Endothelial cell of umbilical vein (primary cell): Measurements from ENCODE around the gene WIPF3. TPM values are rescaled to one million over a fixed set of nuclear protein-coding genes. Genes with fewer than 3 reads are reported as not detected.

Experiments used
- BruUV-seq: library from RNA; stranded (reverse); fragments of 400-500 nt; replicated peaks from 2 replicates; lab custom pipeline; 2021; lab: Mats Ljungman, UMichigan
- CTCF ChIA-PET: fragments of 300-600, 350-600 bp; sonication (Branson Sonifier 250); formaldehyde crosslinking; loops from one replicate; lab custom pipeline; 2021; ENCODE audit warnings: antibody characterized with exemption, inconsistent platforms; lab: Charles Lee
- POLR2A ChIA-PET: fragments of 300-600, 350-600 bp; sonication (Branson Sonifier 250); formaldehyde crosslinking; loops from one replicate; lab custom pipeline; 2021; ENCODE audit warnings: antibody characterized with exemption, inconsistent platforms; lab: Charles Lee
- DNase-seq: peaks from one replicate; pipeline ENCODE4 v3.0.0-alpha.2; 2011; ENCODE audit warnings: low read depth, low spot score
- FAIRE-seq: peaks from 2 replicates; lab custom pipeline; 2011; peaks lifted over from hg19 to GRCh38; lab: Jason Lieb, UNC
- H2AFZ ChIP-seq: 2 replicates; pipeline ENCODE4 v1.6.0; 2012; ENCODE audit warnings: low read depth, low read length, control low read depth, inconsistent platforms
- H3K27ac ChIP-seq: 2 replicates; pipeline ENCODE4 v1.5.1; 2011; ENCODE audit warnings: low read depth, mild to moderate bottlenecking, control low read depth, low read length, moderate library complexity; ENCODE audit not compliant: insufficient read depth
- H3K27me3 ChIP-seq, 2 experiments: 2 replicates each; pipeline versions ENCODE4 v1.6.0 to v1.6.1; 2011; ENCODE audit warnings: low read length in 2 of 2, mixed read lengths in 1 of 2; ENCODE audit not compliant: control insufficient read depth in 2 of 2, insufficient read depth in 2 of 2
- H3K36me3 ChIP-seq, 2 experiments: 2 replicates in 1 of 2; 3 replicates in 1 of 2; pipeline ENCODE4 v1.5.1; 2011; ENCODE audit warnings: low read length in 2 of 2, mild to moderate bottlenecking in 1 of 2, moderate library complexity in 1 of 2; ENCODE audit not compliant: control insufficient read depth in 2 of 2, insufficient read depth in 2 of 2; ENCODE audit errors: extremely low read depth in 1 of 2
- H3K4me1 ChIP-seq: 3 replicates; pipeline ENCODE4 v1.5.1; 2011; ENCODE audit warnings: mild to moderate bottlenecking, low read length; ENCODE audit not compliant: control insufficient read depth, insufficient read depth; ENCODE audit errors: extremely low read depth
- H3K4me2 ChIP-seq: 2 replicates; pipeline ENCODE4 v1.6.1; 2011; ENCODE audit warnings: low read length, control low read depth, mixed read lengths; ENCODE audit not compliant: insufficient read depth
- H3K4me3 ChIP-seq, 3 experiments: fragments of 200-600 bp in 1 of 3; sonication (generic), shearing (Covaris generic) in 1 of 3; replicated peaks in 1 of 3; 2 replicates each; pipeline ENCODE4 v1.5.1; 2011 to 2016; ENCODE audit warnings: control low read depth in 3 of 3, low read length in 3 of 3, mild to moderate bottlenecking in 2 of 3, inconsistent platforms in 1 of 3, low read depth in 1 of 3, moderate library complexity in 1 of 3; ENCODE audit not compliant: insufficient read depth in 1 of 3
- H3K79me2 ChIP-seq: 2 replicates; pipeline ENCODE4 v1.6.0; 2012; ENCODE audit warnings: low read length, inconsistent platforms; ENCODE audit not compliant: control insufficient read depth, insufficient read depth
- H3K9ac ChIP-seq: replicated peaks from 2 replicates; pipeline ENCODE3; 2011; ENCODE audit warnings: low read length, control low read depth; ENCODE audit not compliant: insufficient read depth; ENCODE audit errors: extremely low read depth
- H3K9me1 ChIP-seq: replicated peaks from 3 replicates; pipeline ENCODE4 v1.6.0; 2011; ENCODE audit warnings: mild to moderate bottlenecking, low read length; ENCODE audit not compliant: control insufficient read depth, insufficient read depth; ENCODE audit errors: extremely low read depth
- H3K9me3 ChIP-seq: replicated peaks from 2 replicates; pipeline ENCODE4 v1.5.1; 2012; ENCODE audit warnings: low read length, inconsistent platforms; ENCODE audit not compliant: control insufficient read depth, insufficient read depth
- H4K20me1 ChIP-seq: replicated peaks from 2 replicates; pipeline ENCODE3; 2011; ENCODE audit warnings: mild to moderate bottlenecking, low read length; ENCODE audit not compliant: control insufficient read depth, insufficient read depth; ENCODE audit errors: extremely low read depth
- CTCF ChIP-seq, 2 donors: IDR thresholded peaks; 1 replicate in 1 of 2; 2 replicates in 1 of 2; pipeline ENCODE4 v1.5.1; 2011; ENCODE audit warnings: low read length in 2 of 2, mild to moderate bottlenecking in 2 of 2, moderate library complexity in 2 of 2, control low read depth in 1 of 2, inconsistent platforms in 1 of 2, low read depth in 1 of 2; ENCODE audit not compliant: insufficient read depth in 1 of 2; ENCODE audit errors: extremely low read depth in 1 of 2
- EZH2 ChIP-seq: IDR thresholded peaks from 2 replicates; pipeline ENCODE4 v1.6.1; 2012; ENCODE audit warnings: borderline replicate concordance, low read depth, mild to moderate bottlenecking, moderate library complexity, low read length, inconsistent platforms; ENCODE audit not compliant: severe bottlenecking
- FOS ChIP-seq: IDR thresholded peaks from 2 replicates; pipeline ENCODE4 v1.6.1; 2011; ENCODE audit warnings: mild to moderate bottlenecking, low read length, moderate library complexity, borderline replicate concordance; ENCODE audit not compliant: insufficient read depth
- GATA2 ChIP-seq: IDR thresholded peaks from 2 replicates; pipeline ENCODE4 v1.7.0; 2011; ENCODE audit warnings: low read depth, mild to moderate bottlenecking, moderate library complexity, mixed read lengths, low read length; ENCODE audit not compliant: insufficient read length, insufficient read depth
- MYC ChIP-seq: IDR thresholded peaks from one replicate; pipeline ENCODE4 v1.6.1; 2011; ENCODE audit warnings: mild to moderate bottlenecking, low read depth, low read length
- POLR2AphosphoS5 ChIP-seq: IDR thresholded peaks from 2 replicates; pipeline ENCODE4 v1.6.1; 2012; ENCODE audit warnings: low read depth, mild to moderate bottlenecking, control low read depth, low read length, moderate library complexity; ENCODE audit not compliant: insufficient read depth
- dilution Hi-C: fragments of 300-500 bp; cut with MboI; formaldehyde crosslinking; loops from one replicate; pipeline ENCODE4 v1.15.0; 2019; ENCODE audit warnings: low sequenced_read_pairs; ENCODE audit not compliant: extremely low pct_ligation_motif_present
- intact Hi-C: fragments of 100-400 bp; cut with micrococcal nuclease; formaldehyde crosslinking; loops from one replicate; pipeline ENCODE4 v1.10.0; 2022
- polyA plus RNA-seq, 4 experiments: library from polyadenylated mRNA; depleted of rRNA in 3 of 4; stranded (reverse) in 3 of 4; unstranded in 1 of 4; fragments of >200 nt; gene quantifications; 2 replicates each; pipeline versions ENCODE4 v1.2.1 to v1.2.3, GENCODE V29; 2011 to 2012; ENCODE audit warnings: missing spikeins in 1 of 4
- total RNA-seq: library from RNA; stranded (reverse); gene quantifications from 2 replicates; pipeline ENCODE4 v1.2.3, GENCODE V29; 2021
- TF ChIP-seq, protein P1 (sequence below): IDR thresholded peaks from 2 replicates; pipeline ENCODE4 v1.6.1; 2011; ENCODE audit not compliant: insufficient read depth, insufficient read length

WIPF3 gene
- total and polyA plus RNA-seq, 2 donors (not counting 3 experiments of a cell fraction or from before 2014, with no cell fraction given): 0.01 to 0.35 TPM

DNA sequence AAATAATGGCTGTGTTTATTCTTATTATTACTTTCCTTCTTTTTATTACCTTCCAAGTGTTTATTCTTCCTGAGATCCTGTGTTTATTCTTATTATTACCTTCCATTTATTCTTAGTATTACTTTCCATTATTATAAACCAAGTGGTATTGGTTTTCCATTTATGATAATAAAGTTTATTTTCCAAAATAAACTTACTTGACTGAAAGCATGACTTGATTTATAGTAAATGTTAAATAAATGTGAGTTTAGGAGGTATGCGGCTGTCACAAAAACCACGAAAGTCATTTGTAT, 20.2 kb downstream of the WIPF3 start:
- intact Hi-C loops (no loop called here), dilution Hi-C loops (no loop called here)
- no peaks in the 10 kb centered on the region for H3K4me1 ChIP-seq
- H3K9ac ChIP-seq: no peak overlapping the region
- H3K27ac ChIP-seq: no peak overlapping the region
- no peak overlapping the region for H3K4me2 ChIP-seq
- H3K9me3 ChIP-seq: no peaks in the 10 kb centered on the region
- no peaks in the 10 kb centered on the region for H3K9me1 ChIP-seq
- no peak overlapping the region for H2AFZ ChIP-seq
- no peaks in the 10 kb centered on the region for H3K36me3 ChIP-seq
- no peak for DNase-seq
- no peak for FAIRE-seq
- BruUV-seq: no TSS peak
- no peak overlapping the region for H3K4me3 ChIP-seq
- H3K27me3 ChIP-seq: peaks cover 8 to 9% of the 10 kb centered on the region in 2 experiments
- ChIA-PET CTCF (interaction anchor here (1.5 kb wide), 1 partner anchor 12 kb away, joined by 3 read pairs; no protein-coding TSS in a partner anchor), POLR2A (no interaction called here)
- TF ChIP-seq EZH2 (no peak), FOS (no peak), POLR2AphosphoS5 (no peak), CTCF (IDR thresholded peaks at IDR 0.05; ENCODE audit: extremely low read depth in 1 of 2, insufficient read depth in 1 of 2, low read depth in 1 of 2, low read length in 2 of 2) (no peak), GATA2 (no peak), MYC (no peak)
- H4K20me1 ChIP-seq: no peaks in the 10 kb centered on the region
- H3K79me2 ChIP-seq: no peaks in the 10 kb centered on the region

DNA sequence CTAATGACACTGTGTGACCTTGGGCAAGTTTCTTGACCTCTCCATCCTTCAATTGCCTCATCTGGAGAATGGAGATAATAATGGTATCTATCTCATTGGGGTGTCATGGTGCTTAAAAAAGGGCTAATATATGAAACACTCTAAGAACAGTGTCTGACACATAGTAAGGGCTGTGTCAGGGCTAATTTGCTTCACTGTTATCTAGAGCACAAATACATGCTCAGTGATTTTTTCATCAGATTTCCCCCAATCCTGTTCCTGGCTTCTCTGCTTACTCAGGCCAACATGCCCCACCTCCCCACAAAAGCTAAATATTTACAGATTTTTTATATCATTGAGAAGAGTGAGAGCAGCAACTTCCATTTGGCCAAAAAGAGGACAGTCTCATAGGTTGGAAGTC, 20.6 kb downstream of the WIPF3 start:
- Histone ChIP-seq H3K4me2 (no peak overlapping the region), H3K9ac (no peak overlapping the region)

More for the DNA sequence above, 20.6 kb downstream of the WIPF3 start:
- no peaks in the 10 kb centered on the region for H3K79me2 ChIP-seq
- H2AFZ ChIP-seq: no peak overlapping the region
- TF ChIP-seq MYC (no peak), POLR2AphosphoS5 (no peak), CTCF (IDR thresholded peaks at IDR 0.05; ENCODE audit: extremely low read depth in 1 of 2, insufficient read depth in 1 of 2, low read depth in 1 of 2, low read length in 2 of 2) (no peak)
- TF ChIP-seq, protein P1, sequence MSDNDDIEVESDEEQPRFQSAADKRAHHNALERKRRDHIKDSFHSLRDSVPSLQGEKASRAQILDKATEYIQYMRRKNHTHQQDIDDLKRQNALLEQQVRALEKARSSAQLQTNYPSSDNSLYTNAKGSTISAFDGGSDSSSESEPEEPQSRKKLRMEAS: no peak
- no peaks in the 10 kb centered on the region for H4K20me1 ChIP-seq
- CTCF ChIA-PET: no interaction called here
- no peaks in the 10 kb centered on the region for H3K4me1 ChIP-seq
- FAIRE-seq: no peak
- BruUV-seq: no TSS peak
- no peaks in the 10 kb centered on the region for H3K36me3 ChIP-seq
- intact Hi-C loops: no loop called here
- no peak overlapping the region for H3K27ac ChIP-seq
- H3K27me3 ChIP-seq: peaks cover 8 to 9% of the 10 kb centered on the region in 2 experiments
- no peaks in the 10 kb centered on the region for H3K9me3 ChIP-seq
- H3K9me1 ChIP-seq: no peaks in the 10 kb centered on the region
- POLR2A ChIA-PET: no interaction called here
- no peak for DNase-seq
- no peak overlapping the region for H3K4me3 ChIP-seq
- dilution Hi-C loops: no loop called here
